GM23338 (cell line): ENCODE results near the gene SNRPA. TPM values are rescaled to one million over a fixed set of nuclear protein-coding genes. Genes with fewer than 3 reads are reported as not detected.

Source experiments
- ATAC-seq: fragments of 200-7000 bp; cut with Tn5 transposase; 3 replicates; pipeline ENCODE4 v1.9.1; 2020
- DNase-seq: peaks from one replicate; pipeline ENCODE4 v3.0.0-alpha.2; 2015; ENCODE audit warnings: low spot score
- H2AFZ ChIP-seq: fragments of 200-600 bp; sonication (generic); 2 replicates; pipeline ENCODE4 v1.8.0; 2016; ENCODE audit warnings: antibody characterized with exemption, mild to moderate bottlenecking, moderate library complexity
- H3F3A ChIP-seq: fragments of 200-600 bp; sonication (generic); replicated peaks from 2 replicates; pipeline ENCODE4 v1.8.0; 2017; ENCODE audit warnings: antibody characterized with exemption, mixed run types, low read depth
- H3K27ac ChIP-seq: fragments of 200-600 bp; sonication (generic); 2 replicates; pipeline ENCODE4 v1.6.1; 2016; ENCODE audit warnings: low read depth
- H3K27me3 ChIP-seq: fragments of 200-600 bp; sonication (generic); 2 replicates; pipeline ENCODE4 v1.8.0; 2016; ENCODE audit warnings: mild to moderate bottlenecking, mixed run types, moderate library complexity; ENCODE audit not compliant: insufficient read depth
- H3K36me3 ChIP-seq: fragments of 200-600 bp; sonication (generic); 2 replicates; pipeline ENCODE4 v1.8.0; 2016; ENCODE audit warnings: mild to moderate bottlenecking; ENCODE audit not compliant: insufficient read depth
- H3K4me1 ChIP-seq: fragments of 200-600 bp; sonication (generic); 2 replicates; pipeline ENCODE4 v1.8.0; 2016; ENCODE audit warnings: mild to moderate bottlenecking, moderate library complexity; ENCODE audit not compliant: insufficient read depth
- H3K4me2 ChIP-seq: fragments of 200-600 bp; sonication (generic); 2 replicates; pipeline ENCODE4 v1.7.1; 2017; ENCODE audit warnings: mixed run types
- H3K4me3 ChIP-seq: fragments of 200-600 bp; sonication (generic); 2 replicates; pipeline ENCODE4 v1.6.1; 2016; ENCODE audit warnings: mixed run types
- H3K79me2 ChIP-seq: fragments of 200-600 bp; sonication (generic); replicated peaks from 2 replicates; pipeline ENCODE4 v1.8.0; 2017; ENCODE audit warnings: mild to moderate bottlenecking; ENCODE audit not compliant: insufficient read depth
- H3K9me2 ChIP-seq: fragments of 200-600 bp; sonication (generic); 2 replicates; pipeline ENCODE4 v1.8.0; 2017; ENCODE audit not compliant: insufficient read depth
- H4K20me1 ChIP-seq: fragments of 200-600 bp; sonication (generic); replicated peaks from 2 replicates; pipeline ENCODE4 v1.8.0; 2017; ENCODE audit warnings: mild to moderate bottlenecking; ENCODE audit not compliant: insufficient read depth
- H3K27ac Mint-ChIP-seq: 2 replicates; pipeline ENCODE4 v1.8.0; 2020; ENCODE audit warnings: inconsistent platforms, mild to moderate bottlenecking, moderate library complexity, mixed read lengths
- H3K27me3 Mint-ChIP-seq: 3 replicates; pipeline ENCODE4 v1.8.0; 2022; ENCODE audit warnings: low read depth, mild to moderate bottlenecking, moderate library complexity, mixed read lengths, inconsistent platforms; ENCODE audit not compliant: insufficient read depth, poor library complexity
- H3K36me3 Mint-ChIP-seq: 3 replicates; pipeline ENCODE4 v1.8.0; 2021; ENCODE audit warnings: low read depth, mild to moderate bottlenecking, inconsistent platforms, moderate library complexity, mixed read lengths
- H3K4me1 Mint-ChIP-seq: 3 replicates; pipeline ENCODE4 v1.8.0; 2020; ENCODE audit warnings: mild to moderate bottlenecking, inconsistent platforms, mixed read lengths
- H3K4me3 Mint-ChIP-seq: 3 replicates; pipeline ENCODE4 v1.8.0; 2021; ENCODE audit warnings: moderate library complexity, mild to moderate bottlenecking, inconsistent platforms, mixed read lengths
- H3K9me3 Mint-ChIP-seq: 3 replicates; pipeline ENCODE4 v1.8.0; 2020; ENCODE audit warnings: moderate library complexity, mild to moderate bottlenecking, inconsistent platforms, mixed read lengths
- CREB1 ChIP-seq: fragments of 250-450 bp; sonication (Bioruptor Pico); IDR thresholded peaks from 2 replicates; pipeline ENCODE4 v1.5.0; 2020; ENCODE audit warnings: low read depth, mild to moderate bottlenecking, moderate library complexity
- EZH2 ChIP-seq: fragments of 200-600 bp; sonication (generic); IDR thresholded peaks from one replicate; pipeline ENCODE4 v1.8.0; 2017; ENCODE audit warnings: antibody characterized with exemption, mild to moderate bottlenecking, low read depth; ENCODE audit not compliant: unreplicated experiment
- EZH2phosphoT487 ChIP-seq: fragments of 200-600 bp; sonication (generic); IDR thresholded peaks from one replicate; pipeline ENCODE4 v1.8.1; 2018; ENCODE audit warnings: antibody characterized with exemption; ENCODE audit not compliant: unreplicated experiment
- JUNB ChIP-seq: IDR thresholded peaks from one replicate; pipeline ENCODE4 v1.6.1; 2016; ENCODE audit warnings: antibody characterized with exemption; ENCODE audit not compliant: unreplicated experiment
- NANOG ChIP-seq: IDR thresholded peaks from 2 replicates; pipeline ENCODE4 v1.6.1; 2016; ENCODE audit warnings: antibody characterized with exemption, borderline replicate concordance
- POLR2AphosphoS5 ChIP-seq: IDR thresholded peaks from 2 replicates; pipeline ENCODE4 v1.6.1; 2016; ENCODE audit warnings: antibody characterized with exemption, low read depth
- STAT1 ChIP-seq: IDR thresholded peaks from one replicate; pipeline ENCODE4 v1.6.1; 2016; ENCODE audit warnings: antibody characterized with exemption; ENCODE audit not compliant: unreplicated experiment
- ZNF331 ChIP-seq: fragments of 250-450 bp; sonication (Bioruptor Pico); IDR thresholded peaks from 2 replicates; pipeline ENCODE4 v1.5.0; 2020; ENCODE audit warnings: low read depth, mild to moderate bottlenecking, moderate library complexity
- ZNF462 ChIP-seq: fragments of 250-450 bp; sonication (Bioruptor Pico); IDR thresholded peaks from 2 replicates; pipeline ENCODE4 v1.5.0; 2020; ENCODE audit warnings: mild to moderate bottlenecking, moderate library complexity
- polyA plus RNA-seq: library from polyadenylated mRNA; unstranded; fragments of >200 nt; fragmentation: Nextera tagmentation; extraction: Ambion mirVana; gene quantifications from 2 replicates; pipeline ENCODE4 v1.2.1, GENCODE V29; 2016
- total RNA-seq: library from RNA; depleted of rRNA; stranded (reverse); fragments of >200 nt; shearing (Covaris generic); gene quantifications from 2 replicates; pipeline ENCODE4 v1.2.3, GENCODE V29; 2014

Gene SNRPA
- total and polyA plus RNA-seq, 2 experiments from 2014 or later = 295 to 326 TPM

- Histone ChIP-seq H3K4me1 (peaks cover 60% of the 10 kb centered on the region), H2AFZ (no peak overlapping the region), H3K36me3 (peaks cover 8% of the 10 kb centered on the region; the same call in 1 of the 2 replicates), H3K9me2 (no peaks in the 10 kb centered on the region), H3K27ac (peak overlapping the region; percentile 90), H3K4me3 (no peak overlapping the region), H3F3A (peaks cover 47% of the 10 kb centered on the region), H4K20me1 (peaks cover 55% of the 10 kb centered on the region), H3K79me2 (peaks cover 71% of the 10 kb centered on the region), H3K4me2 (peak overlapping the region; percentile 70), H3K27me3 (no peaks in the 10 kb centered on the region)
- Mint-ChIP-seq H3K36me3 (peaks cover 66% of the 10 kb centered on the region), H3K4me3 (no peak overlapping the region), H3K27ac (no peak overlapping the region; the same call in 1 of the 2 replicates), H3K9me3 (no peaks in the 10 kb centered on the region), H3K27me3 (peaks cover 42% of the 10 kb centered on the region), H3K4me1 (peaks cover 72% of the 10 kb centered on the region)
- no peak for ATAC-seq
- TF ChIP-seq NANOG = no peak
- no peak for TF ChIP-seq EZH2
- no peak for TF ChIP-seq ZNF331 (CRISPR knock-in tag)
- no peak for TF ChIP-seq STAT1
- no peak for TF ChIP-seq JUNB
- no peak for TF ChIP-seq ZNF462 (CRISPR knock-in tag)
- no peak for TF ChIP-seq POLR2AphosphoS5
- TF ChIP-seq CREB1 (CRISPR knock-in tag) = no peak
- no peak for TF ChIP-seq EZH2phosphoT487
- DNase-seq = no peak
These were observed 54.4 kb downstream of the SNRPA start for GRCh38 chr19:40805258-40805868.
